NCI-H2227 (cell line): ENCODE results near the gene EPM2AIP1.
"Not testable (repeated sequence)": the region's sequence is repeated elsewhere in the genome, so short reads cannot be mapped to it uniquely, and the experiment has no call there.

Source experiments
- DNase-seq: peaks from one replicate; lab custom pipeline; 2025; ENCODE audit not compliant: unreplicated experiment; lab: John Stamatoyannopoulos, UW

Gene EPM2AIP1

DNA sequence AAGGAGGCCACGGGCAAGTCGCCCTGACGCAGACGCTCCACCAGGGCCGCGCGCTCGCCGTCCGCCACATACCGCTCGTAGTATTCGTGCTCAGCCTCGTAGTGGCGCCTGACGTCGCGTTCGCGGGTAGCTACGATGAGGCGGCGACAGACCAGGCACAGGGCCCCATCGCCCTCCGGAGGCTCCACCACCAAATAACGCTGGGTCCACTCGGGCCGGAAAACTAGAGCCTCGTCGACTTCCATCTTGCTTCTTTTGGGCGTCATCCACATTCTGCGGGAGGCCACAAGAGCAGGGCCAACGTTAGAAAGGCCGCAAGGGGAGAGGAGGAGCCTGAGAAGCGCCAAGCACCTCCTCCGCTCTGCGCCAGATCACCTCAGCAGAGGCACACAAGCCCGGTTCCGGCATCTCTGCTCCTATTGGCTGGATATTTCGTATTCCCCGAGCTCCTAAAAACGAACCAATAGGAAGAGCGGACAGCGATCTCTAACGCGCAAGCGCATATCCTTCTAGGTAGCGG is at the start of gene EPM2AIP1:
Gene EPM2AIP1, minus strand, starts transcription at position 326 of the 520 bp plus-strand sequence. Its CDS starts 54 bp downstream, at position 272.
- no peak for DNase-seq

DNA sequence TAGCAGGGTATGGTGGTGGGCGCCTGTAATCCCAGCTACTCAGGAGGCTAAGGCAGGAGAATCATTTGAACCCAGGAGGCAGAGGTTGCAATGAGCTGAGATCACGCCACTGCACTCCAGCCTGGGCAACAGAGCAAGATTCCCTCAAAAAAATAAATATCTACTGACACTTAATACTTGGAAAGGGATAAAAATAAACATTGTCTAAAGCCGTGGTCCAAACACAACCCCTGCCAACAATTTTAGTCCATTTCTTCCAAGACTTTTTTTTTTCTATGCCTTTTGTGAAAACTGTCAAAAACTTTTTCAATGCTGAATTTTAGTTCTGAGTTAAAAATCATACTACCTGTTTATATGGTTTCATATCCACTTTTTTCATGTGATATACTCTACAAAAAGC is 49.8 kb upstream of the EPM2AIP1 start:
- DNase-seq, result not testable (repeated sequence)

DNA sequence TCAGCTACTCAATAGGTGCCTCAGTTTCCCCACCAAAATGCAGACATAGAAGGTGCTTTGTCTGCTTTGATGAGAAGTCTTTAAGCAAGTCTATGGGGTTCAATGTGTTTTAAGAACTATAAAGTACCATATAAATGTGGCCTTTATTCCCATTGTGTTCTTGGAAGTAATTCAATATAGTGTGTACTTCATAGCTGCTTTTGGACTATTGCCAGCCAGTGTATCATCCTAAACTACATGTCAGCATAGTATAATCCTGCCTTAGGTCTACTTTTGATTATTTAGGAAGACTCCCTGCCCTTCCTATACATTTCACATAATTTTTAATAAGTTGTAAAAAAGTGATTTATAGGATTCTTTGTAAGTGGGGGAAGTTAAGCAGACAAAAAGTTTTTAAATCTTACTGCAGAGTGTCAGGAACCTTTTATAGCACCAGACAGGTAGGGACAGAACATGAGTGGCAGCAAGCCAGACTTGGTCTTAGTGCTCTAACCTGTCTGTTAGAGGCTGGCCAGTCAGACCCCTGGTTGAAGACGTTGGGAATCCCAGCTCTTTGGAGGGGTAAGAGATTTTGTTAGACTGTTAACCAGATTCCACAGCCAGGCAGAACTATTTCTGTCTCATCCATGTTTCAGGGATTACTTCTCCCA is 48.7 kb upstream of the EPM2AIP1 start:
- no peak for DNase-seq

DNA sequence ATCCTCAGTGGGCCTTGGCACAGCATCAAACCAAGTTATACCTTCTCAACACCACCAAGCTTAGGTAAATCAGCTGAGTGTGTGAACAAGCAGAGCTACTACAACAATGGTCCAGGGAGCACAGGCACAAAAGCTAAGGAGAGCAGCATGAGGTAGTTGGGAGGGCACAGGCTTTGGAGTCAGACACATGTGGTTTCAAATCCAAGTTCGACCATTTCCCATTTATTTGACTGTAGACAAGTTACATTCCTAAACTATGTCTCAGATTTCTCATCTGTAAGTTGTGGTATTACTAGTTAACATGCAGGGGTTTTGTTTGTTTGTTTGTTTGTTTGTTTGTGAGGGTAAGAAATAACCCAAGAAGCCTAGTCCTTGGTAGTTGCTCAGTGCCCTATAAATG is 47.3 kb upstream of the EPM2AIP1 start:
- no peak for DNase-seq

DNA sequence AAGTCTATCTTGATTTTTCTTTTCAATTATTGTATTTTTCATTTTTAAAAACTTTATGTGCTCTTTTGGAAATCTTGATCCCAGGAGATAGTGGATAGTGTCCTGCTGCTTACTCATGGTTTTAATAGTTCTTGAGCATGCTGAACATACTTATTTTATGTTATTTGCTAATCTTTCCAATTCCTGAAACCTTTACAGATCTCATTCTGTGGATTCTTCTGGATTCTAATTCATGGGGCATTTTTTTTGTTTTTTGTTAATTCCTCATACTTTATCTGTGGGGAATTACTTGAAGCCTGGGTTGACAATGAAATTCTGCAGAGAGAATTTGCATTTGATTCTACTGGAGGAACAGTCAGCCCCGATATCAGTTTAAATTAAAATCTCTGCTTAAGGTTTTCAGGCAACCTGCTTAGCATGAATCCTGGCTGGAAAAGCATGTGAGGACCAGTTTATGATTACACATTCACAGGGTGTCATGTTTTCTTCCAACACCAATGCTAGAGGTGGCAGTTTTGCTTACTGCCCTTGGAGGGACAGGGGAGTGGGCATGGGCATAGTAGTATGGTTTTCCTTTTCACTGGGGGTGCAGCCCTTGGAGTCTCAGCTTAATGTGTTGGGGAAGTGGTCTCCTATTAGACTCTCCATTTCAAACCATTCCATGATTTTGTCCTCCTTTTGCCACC is 46.4 kb upstream of the EPM2AIP1 start:
- DNase-seq, result no peak

DNA sequence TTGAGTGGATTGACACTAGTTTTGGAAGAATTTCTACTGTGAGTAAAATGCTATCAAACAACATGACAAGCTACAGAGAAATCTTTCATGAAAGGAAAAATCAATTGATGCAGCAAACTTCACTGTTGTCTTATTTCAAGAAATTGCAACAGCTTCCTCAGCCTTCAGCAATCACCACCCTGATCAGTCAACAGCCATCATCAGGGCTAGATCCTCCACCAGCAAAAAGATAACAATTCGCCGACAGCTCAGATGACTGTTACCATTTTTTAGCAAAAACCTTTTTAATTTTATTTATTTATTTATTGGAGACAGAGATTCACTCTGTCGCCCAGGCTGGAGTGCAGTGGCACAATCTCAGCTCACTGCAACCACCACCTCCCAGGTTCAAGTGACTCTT is 44.4 kb upstream of the EPM2AIP1 start:
- no peak for DNase-seq

DNA sequence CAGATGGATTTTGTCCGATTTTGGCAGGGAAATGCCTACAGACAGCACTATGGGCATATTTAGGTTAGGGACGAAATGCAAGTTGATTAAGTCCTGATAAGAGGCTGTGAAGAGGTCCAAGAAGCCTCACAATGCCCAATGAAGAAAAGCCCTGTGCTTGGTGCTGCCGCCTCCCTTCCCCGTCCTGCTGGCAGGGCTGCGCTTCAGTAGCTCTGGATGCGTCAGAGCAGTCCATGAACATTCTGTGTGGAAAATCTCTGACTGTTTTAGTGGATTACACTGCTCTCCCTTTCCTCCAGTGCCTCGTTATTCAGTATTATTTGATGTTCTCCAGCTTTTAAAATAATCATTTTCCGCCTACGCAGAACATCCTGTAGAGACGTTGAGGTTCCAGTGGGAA is 40.0 kb upstream of the EPM2AIP1 start:
- no peak for DNase-seq

DNA sequence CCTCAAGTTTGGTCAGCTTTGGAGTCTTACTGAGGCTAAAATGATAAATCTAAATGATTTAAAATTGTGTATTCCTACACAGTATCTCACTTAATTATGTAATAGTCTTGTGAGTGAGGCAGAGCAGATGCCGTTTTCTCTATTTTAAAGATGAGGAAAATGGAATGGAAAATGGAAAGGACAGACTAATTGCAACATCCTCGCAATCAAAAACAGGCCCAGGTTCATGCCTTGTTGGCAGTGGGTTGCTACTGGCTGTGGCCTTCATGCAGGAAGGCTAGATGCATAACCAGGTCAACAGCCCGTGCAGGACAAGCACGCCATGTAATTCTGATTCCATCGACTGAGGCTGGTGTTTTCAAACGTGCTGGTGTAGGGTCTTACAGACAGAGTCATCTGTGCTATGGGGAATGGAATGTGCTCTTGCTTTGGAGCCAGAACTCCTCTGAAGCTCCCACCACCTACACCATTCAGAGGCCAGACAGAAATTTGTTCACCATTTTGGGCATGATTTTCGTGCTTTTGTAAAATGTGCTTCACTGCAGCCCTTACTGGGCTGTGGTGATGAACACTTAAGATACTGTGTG is 38.3 kb upstream of the EPM2AIP1 start:
- DNase-seq, result no peak

DNA sequence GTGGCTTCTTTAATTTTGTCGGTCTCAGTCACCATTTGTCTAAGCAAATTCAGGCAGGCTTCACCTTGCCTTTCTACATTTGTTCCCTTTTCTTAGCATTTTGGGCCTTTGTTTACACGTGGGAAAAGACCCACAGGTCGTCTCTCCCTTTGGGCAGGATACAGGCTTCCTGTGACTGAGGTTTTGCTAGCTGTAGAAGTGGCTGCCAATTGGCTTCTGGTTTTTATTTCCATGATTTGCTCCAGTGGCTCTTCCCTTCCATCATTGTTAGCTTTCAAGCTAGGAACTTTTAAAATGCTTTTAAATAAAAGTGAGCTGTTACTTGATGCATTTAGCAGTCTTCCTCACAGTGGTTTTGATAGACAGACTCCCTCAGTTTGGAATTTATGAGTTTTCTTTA is 37.7 kb upstream of the EPM2AIP1 start:
- DNase-seq, result no peak

DNA sequence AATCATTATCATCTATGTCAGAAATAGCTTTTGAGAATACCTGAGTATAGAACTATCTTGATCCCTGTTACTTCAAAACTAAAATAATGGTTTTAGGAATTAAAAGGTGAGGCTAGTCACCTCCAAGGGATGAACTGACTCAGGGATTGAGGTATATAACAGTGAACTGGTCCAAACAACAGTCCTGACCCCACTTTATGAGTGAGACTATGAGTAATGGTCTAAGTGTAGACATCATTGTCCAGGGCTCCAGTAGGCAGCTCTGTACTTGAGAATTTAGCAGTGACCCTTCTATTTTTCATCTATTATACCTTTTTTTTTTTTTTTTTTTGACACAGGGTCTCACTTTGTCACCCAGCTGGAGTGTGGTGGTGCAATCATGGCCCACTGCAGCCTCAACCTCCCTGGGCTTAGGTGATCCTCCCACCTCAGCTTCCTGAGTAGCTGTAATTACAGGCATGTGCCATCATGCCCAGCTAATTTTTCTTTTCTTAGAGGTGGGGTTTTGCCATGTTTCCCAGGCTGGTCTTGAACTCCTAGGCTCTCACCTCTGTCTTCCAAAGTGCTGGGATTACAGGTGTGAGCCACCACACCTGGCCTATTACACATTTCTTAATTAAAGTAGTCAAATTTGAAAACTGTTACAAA is 36.7 kb upstream of the EPM2AIP1 start:
- DNase-seq, result no peak

DNA sequence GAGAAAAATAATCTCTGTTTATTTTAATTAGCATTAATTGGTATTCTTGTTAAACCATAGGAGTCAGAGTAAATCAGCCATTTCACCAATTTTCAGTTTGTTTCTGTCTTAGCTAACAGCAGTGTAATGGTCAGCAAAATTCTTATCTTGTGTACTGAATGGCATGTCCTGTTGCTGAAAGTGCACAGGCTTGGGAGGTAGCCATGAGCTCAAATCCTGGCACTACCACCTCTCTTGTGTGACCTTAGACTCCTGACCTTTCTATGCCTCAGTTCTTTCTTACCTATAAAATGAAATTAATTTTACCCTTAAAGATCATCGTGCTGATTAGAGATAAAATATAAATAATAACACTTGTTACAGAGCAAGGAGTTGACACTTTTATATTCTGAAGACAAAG is 36.2 kb upstream of the EPM2AIP1 start:
- DNase-seq, result no peak

DNA sequence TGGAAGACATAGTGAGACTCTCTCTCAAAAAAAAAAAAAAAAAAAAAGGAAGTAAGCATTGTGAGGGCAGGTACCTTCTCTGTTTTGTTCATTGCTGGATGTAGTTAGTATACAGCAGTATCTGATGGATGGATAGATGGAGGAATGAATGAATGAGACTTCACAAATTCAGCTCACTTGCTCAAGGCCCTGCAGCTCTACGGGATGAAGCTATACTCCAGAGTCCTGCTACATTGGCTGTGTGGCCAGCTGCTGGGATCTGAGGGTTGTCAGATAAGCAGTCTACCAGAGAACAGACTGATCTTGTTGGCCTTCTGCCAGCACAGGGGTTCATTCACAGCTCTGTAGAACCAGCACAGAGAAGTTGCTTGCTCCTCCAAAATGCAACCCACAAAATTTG is 35.4 kb upstream of the EPM2AIP1 start:
- no peak for DNase-seq

DNA sequence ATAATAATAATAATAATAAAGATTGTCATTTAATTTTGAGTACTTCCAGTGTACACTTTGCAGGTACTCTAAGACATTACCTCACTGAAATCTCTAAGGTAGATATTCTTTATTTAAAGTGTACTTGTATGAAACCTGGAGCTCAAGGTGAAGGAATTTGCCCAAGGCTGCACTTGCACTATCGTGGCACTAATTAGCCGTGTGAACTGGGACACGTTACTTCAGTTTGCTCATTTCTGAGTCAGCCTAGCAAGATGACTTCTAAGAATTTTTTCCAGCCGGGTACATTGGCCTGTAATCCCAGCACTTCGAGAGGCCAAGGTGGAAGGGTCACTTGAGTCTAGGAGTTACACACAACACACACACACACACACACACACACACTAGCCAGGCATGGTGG is 33.9 kb upstream of the EPM2AIP1 start:
- DNase-seq, result no peak

DNA sequence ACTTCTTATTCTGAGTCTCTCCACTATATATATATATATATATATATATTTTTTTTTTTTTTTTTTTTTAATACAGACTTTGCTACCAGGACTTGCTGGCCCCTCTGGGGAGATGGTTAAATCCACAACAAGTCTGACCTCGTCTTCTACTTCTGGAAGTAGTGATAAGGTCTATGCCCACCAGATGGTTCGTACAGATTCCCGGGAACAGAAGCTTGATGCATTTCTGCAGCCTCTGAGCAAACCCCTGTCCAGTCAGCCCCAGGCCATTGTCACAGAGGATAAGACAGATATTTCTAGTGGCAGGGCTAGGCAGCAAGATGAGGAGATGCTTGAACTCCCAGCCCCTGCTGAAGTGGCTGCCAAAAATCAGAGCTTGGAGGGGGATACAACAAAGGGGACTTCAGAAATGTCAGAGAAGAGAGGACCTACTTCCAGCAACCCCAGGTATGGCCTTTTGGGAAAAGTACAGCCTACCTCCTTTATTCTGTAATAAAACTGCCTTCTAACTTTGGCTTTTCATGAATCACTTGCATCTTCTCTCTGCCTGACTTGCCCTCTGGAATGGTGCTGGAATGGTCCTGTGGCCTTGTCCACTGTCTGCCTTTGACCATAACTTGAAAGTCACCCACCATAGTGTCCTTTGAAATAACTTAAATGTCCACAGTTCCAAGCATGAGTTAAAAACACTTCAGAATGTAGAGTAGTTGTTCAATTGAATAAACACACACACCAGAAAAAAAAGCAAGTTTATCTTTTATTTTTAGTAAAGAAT is 32.8 kb upstream of the EPM2AIP1 start:
- no peak for DNase-seq

DNA sequence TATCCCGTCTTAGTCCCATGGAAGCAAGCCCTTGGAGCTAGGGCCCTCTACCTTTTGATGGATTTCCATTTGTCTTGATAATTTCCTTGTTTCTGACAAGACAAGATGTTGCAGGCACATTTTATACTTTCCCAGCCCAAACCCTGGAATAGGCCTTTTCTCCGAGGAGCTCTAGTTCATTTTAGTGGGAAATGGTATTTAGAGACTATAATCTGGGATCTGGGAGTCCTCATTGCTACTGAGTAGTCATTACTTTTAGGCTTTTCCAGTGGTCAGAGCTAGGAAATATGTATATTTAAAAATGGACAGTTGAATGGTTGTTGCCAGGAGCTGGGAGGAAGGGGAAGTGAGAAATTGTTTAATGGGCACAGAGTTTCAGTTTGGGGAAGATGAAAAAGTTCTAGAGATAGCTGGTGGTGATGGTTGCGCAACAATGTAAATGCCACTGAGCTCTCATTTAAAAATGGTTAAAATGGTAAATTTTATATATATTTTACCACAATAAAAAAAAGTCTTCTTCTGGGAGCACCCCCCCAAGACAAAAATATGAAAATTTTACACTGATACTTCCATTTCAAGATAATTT is 32.0 kb upstream of the EPM2AIP1 start:
- DNase-seq, result no peak

DNA sequence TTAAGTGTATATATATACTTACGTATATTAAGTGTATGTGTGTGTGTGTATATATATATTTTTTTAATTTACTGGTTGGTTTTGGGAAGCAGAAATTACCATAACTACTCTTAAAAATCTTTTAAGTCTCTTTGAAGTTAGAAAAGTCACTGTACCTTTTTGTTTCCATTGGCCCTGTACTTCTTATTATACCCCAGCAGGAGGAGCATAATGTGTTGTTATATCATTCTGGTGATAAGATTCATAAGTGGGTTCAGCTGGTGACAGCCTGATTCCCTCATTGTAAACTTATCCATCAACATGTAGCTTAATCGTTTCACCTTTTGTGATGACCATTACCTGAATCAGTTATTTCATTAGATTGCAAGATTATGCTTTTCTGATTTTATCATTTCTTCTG is 31.2 kb upstream of the EPM2AIP1 start:
- DNase-seq, result no peak

DNA sequence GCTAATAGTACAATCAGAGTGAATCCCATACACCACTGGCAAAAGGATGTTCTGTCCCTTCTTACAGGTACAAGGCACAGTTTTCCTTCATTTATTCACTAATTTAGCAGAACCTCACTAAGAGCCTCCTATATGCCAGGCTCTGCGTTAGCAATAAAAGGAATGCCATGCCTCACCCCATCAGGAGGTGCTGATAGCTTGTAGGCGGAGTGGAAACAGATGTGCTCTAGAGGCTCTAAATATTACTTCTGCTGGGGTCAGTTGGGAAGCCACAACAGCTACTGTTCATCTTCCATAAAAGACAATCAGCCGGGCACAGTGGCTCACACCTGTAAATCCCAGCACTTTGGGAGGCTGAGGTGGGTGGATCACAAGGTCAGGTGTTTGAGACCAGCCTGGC is 24.8 kb upstream of the EPM2AIP1 start:
- DNase-seq, result no peak

DNA sequence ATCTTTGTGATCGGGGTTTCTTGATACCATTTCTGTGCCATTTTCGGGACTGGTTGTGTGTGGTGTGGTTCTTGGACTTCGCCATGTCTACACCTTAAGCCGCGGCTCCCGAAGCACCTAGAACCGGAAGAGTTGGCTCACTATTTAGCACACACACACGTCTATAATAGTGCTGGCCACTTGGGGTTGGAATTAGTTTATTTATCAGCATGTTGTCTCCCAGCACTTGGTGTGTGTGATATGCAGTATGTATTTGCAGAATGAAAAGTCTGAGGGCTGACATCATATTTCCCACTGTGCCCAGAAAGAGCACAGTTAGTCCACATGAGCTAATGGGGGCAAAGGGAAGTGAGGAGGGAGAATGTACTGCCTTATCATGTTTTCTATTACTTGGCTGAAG is 24.0 kb upstream of the EPM2AIP1 start:
- DNase-seq, result no peak

DNA sequence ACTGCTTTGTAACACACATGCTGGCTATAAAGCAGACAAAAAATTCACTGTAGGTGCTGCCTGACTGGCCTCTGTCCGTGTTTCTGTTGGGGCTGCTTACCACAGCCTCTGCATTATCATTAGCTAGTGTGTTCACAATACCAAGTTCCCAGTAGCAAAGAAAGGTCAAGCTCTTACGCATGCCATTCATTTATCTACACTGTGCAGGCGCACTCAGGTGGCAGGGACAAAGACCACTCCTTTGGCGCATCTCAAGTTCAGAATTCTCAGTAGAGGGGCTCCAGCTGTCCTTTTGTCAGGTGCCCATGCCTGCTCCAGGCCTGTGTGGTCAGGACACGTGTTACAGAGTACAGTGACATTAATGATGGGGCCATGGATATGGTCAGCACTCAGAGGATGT is 22.7 kb upstream of the EPM2AIP1 start:
- DNase-seq, result no peak

DNA sequence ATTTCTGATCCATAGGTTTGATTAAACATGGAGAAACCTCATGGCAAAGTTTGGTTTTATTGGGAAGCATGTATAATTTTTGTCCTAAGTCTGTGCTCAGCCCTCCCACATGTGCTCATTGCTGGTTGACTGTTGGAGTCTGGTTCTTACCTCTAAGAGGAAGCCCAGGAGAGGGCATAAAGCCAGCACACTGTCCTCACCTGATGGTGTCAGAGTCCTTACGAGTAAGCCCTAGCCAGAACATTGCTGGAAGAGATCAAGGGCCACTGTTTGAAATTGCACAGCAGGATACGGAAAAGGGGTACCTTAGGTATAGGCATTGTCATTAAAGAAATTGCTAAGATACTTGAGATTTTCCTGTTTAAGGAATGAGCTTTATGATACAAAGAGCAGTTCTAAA is 21.7 kb upstream of the EPM2AIP1 start:
- no peak for DNase-seq
